HUES64 (cell line): ENCODE results near the gene ARMC7.
"Not testable (repeated sequence)": the region's sequence is repeated elsewhere in the genome, so short reads cannot be mapped to it uniquely, and the experiment has no call there.

Experiments
- H3K27ac ChIP-seq: 2 replicates; pipeline ENCODE4 v1.7.0; 2013; ENCODE audit warnings: low read depth, low read length, inconsistent platforms
- H3K27me3 ChIP-seq: 2 replicates; pipeline ENCODE4 v1.6.1; 2013; ENCODE audit warnings: mild to moderate bottlenecking, low read length; ENCODE audit not compliant: insufficient read depth
- H3K36me3 ChIP-seq: 2 replicates; pipeline ENCODE4 v1.6.1; 2013; ENCODE audit warnings: mild to moderate bottlenecking, low read length; ENCODE audit not compliant: insufficient read depth
- H3K4me1 ChIP-seq: 2 replicates; pipeline ENCODE4 v1.6.1; 2013; ENCODE audit warnings: mild to moderate bottlenecking, low read length, moderate library complexity; ENCODE audit not compliant: insufficient read depth
- H3K4me3 ChIP-seq: 2 replicates; pipeline ENCODE4 v1.5.1; 2013; ENCODE audit warnings: mild to moderate bottlenecking, low read length, moderate library complexity
- H3K9ac ChIP-seq: 2 replicates; pipeline ENCODE4 v1.6.1; 2013; ENCODE audit warnings: mild to moderate bottlenecking, low read depth, low read length
- H3K9me3 ChIP-seq: 2 replicates; pipeline ENCODE4 v1.6.1; 2013; ENCODE audit warnings: low read depth, low read length; ENCODE audit not compliant: insufficient read depth
- WGBS: fragments of 150-250, 120-280 bp; methylation state at CpG from one replicate; pipeline ENCODE4 v1.1.7; 2013; ENCODE audit warnings: missing lambda C conversion rate; 5-methylcytosine and 5-hydroxymethylcytosine counted together

The ARMC7 gene

GRCh38 chr17:75068750-75069149, 41.0 kb upstream of the ARMC7 start:
- Histone ChIP-seq H3K27ac (no peak overlapping the region), H3K9me3 (no peaks in the 10 kb centered on the region), H3K27me3 (no peaks in the 10 kb centered on the region), H3K36me3 (peaks cover 17% of the 10 kb centered on the region), H3K9ac (no peak overlapping the region), H3K4me1 (no peaks in the 10 kb centered on the region), H3K4me3 (no peak overlapping the region)
- 88% methylated on average over 8 of the region's 8 CpGs for WGBS

- Histone ChIP-seq H3K9me3 (no peaks in the 10 kb centered on the region), H3K4me3 (no peak overlapping the region), H3K27ac (no peak overlapping the region), H3K27me3 (no peaks in the 10 kb centered on the region), H3K9ac (no peak overlapping the region), H3K36me3 (peaks cover 6% of the 10 kb centered on the region), H3K4me1 (no peaks in the 10 kb centered on the region)
- WGBS: 94% methylated on average over 2 of the region's 2 CpGs
These were observed 40.0 kb upstream of the ARMC7 start for GRCh38 chr17:75069783-75070182.

DNA sequence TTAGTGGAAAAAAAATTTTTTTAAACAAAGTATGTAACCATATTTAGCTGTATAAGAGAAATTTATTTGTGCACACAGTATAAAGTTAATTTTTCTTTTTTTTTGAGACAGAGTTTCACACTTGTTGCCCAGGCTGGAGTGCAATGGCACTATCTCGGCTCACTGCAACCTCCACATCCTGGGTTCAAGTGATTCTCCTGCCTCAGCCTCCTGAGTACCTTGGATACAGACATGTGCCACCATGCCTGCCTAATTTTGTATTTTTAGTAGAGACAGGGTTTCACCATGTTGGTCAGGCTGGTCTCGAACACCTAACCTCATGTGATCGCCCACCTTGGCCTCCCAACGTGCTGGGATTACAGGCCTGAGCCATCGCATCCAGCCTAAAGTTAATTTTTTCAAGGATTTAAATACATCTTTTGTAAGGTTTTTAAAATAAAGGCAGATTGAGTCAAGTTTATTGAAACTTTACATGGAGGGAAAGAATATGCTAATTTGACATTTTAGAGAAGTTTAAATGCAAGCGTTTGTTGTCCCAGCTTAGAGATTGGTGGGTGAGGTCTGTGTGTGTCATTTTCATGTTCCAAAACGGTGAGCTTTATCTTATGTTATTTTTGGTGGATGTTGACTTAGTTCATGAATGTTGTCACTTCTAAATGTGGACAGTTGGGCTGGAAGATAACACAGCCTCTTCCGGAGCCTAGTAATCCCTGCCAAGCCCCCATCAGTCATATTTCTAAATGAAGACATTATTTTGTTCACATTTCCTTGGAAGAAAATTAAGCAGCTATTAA, 38.1 kb upstream of the ARMC7 start:
- H3K4me1 ChIP-seq, H3K4me3 ChIP-seq, H3K9me3 ChIP-seq, H3K27ac ChIP-seq, H3K27me3 ChIP-seq, H3K9ac ChIP-seq, H3K36me3 ChIP-seq: not testable (repeated sequence)
- WGBS: 94% methylated on average over 8 of the region's 8 CpGs

GRCh38 chr17:75072909-75073308, 36.9 kb upstream of the ARMC7 start:
- H3K4me3 ChIP-seq, H3K9ac ChIP-seq, H3K9me3 ChIP-seq, H3K4me1 ChIP-seq, H3K27ac ChIP-seq, H3K27me3 ChIP-seq, H3K36me3 ChIP-seq: not testable (repeated sequence)
- 96% methylated on average over 3 of the region's 5 CpGs for WGBS

- Histone ChIP-seq H3K9me3 (no peaks in the 10 kb centered on the region), H3K27ac (no peak overlapping the region), H3K4me3 (no peak overlapping the region), H3K36me3 (no peaks in the 10 kb centered on the region), H3K4me1 (peaks cover 6% of the 10 kb centered on the region; the same call in 1 of the 2 replicates), H3K9ac (no peak overlapping the region), H3K27me3 (no peaks in the 10 kb centered on the region)
- 95% methylated on average over 5 of the region's 5 CpGs for WGBS
These were observed 36.1 kb upstream of the ARMC7 start for GRCh38 chr17:75073618-75074047.

DNA sequence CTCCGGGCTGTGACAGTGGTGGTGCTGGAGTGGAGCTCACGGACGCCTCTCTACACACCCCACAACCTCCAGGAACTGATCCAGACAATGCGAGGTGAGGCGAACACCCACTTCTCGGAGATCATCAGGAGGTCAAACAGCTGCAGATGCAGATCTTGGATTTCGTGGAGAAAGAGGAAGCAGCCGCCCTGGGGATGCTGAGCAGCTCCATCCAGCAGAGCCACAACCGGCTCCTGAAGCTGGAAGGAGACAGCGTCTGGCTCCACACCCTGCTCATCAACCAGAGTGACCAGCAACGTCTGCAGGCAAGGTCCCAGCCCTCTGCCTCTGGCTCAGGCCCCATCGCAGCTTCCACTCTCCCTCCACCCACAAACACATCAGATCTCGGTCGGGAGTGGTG, 35.2 kb upstream of the ARMC7 start:
- peaks cover 10% of the 10 kb centered on the region; the same call in 1 of the 2 replicates for H3K4me1 ChIP-seq
- WGBS: 92% methylated on average over 14 of the region's 14 CpGs

GRCh38 chr17:75075597-75076336, 34.0 kb upstream of the ARMC7 start:
- Histone ChIP-seq H3K9ac (no peak overlapping the region), H3K4me3 (no peak overlapping the region), H3K27me3 (no peaks in the 10 kb centered on the region), H3K36me3 (no peaks in the 10 kb centered on the region), H3K4me1 (peaks cover 10% of the 10 kb centered on the region; the same call in 1 of the 2 replicates), H3K27ac (no peak overlapping the region), H3K9me3 (no peaks in the 10 kb centered on the region)
- 77% methylated on average over 4 of the region's 4 CpGs for WGBS

More for the DNA sequence above, 35.2 kb upstream of the ARMC7 start:
- no peaks in the 10 kb centered on the region for H3K36me3 ChIP-seq
- H3K4me3 ChIP-seq: no peak overlapping the region
- H3K9ac ChIP-seq: no peak overlapping the region
- no peaks in the 10 kb centered on the region for H3K27me3 ChIP-seq
- no peaks in the 10 kb centered on the region for H3K9me3 ChIP-seq
- H3K27ac ChIP-seq: no peak overlapping the region

GRCh38 chr17:75077072-75077495, 32.7 kb upstream of the ARMC7 start:
- 87% methylated on average over 30 of the region's 30 CpGs for WGBS
- Histone ChIP-seq H3K27ac (no peak overlapping the region), H3K9me3 (no peaks in the 10 kb centered on the region)

DNA sequence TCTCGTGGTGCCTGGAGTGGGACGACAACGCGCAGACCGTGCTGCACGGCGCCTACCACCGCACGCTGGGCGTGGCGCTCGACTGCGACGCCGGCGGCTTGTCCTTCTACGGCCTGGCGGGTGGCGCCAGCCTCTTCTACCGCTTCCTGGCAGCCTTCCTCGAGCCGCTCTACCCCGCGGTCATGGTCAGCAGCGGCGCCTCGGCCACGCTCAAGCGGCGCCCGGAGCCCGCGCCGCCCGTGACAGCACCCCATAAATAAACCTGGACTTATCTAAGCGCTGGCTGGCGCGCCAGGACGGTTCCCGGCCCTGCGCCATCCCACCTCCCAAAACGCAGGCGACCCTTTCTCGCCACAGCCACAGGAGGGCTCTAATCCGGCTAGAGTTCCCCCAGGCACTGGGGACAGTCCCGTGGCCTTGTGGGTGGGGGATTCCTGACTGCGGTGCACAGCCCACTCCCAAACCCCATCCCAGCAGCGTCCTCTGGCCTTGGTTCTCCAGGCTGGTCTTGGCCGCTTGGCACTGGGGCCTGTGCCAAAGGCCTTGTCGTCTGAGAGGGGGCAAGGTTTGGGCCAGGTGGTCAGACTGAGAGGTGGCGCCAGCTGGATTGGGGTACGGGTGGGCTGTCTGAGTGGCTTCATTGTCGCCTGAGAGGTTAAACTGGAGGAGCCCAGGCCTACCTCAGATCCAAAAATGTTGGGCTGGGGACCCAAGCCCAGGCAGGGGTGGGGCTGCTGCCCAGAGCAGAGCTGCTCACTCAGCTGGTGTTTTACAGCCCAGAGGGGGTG, 32.1 kb upstream of the ARMC7 start:
- Histone ChIP-seq H3K4me3 (no peak overlapping the region), H3K4me1 (peaks cover 12% of the 10 kb centered on the region; the same call in 1 of the 2 replicates), H3K27me3 (no peaks in the 10 kb centered on the region), H3K9me3 (no peaks in the 10 kb centered on the region), H3K36me3 (no peaks in the 10 kb centered on the region), H3K9ac (no peak overlapping the region), H3K27ac (no peak overlapping the region)
- WGBS: 92% methylated on average over 52 of the region's 53 CpGs

More at GRCh38 chr17:75077072-75077495, 32.7 kb upstream of the ARMC7 start:
- no peaks in the 10 kb centered on the region for H3K36me3 ChIP-seq
- no peak overlapping the region for H3K4me3 ChIP-seq
- peaks cover 10% of the 10 kb centered on the region; the same call in 1 of the 2 replicates for H3K4me1 ChIP-seq
- H3K9ac ChIP-seq: no peak overlapping the region
- H3K27me3 ChIP-seq: no peaks in the 10 kb centered on the region

GRCh38 chr17:75078284-75079022, 31.3 kb upstream of the ARMC7 start:
- peak overlapping the region; percentile 31; the same call in 1 of the 2 replicates for H3K27ac ChIP-seq
- H3K4me3 ChIP-seq: no peak overlapping the region
- no peaks in the 10 kb centered on the region for H3K27me3 ChIP-seq
- H3K9me3 ChIP-seq: no peaks in the 10 kb centered on the region
- 65% methylated on average over 17 of the region's 17 CpGs for WGBS
- H3K4me1 ChIP-seq: peaks cover 13% of the 10 kb centered on the region; the same call in 1 of the 2 replicates
- peak overlapping the region; percentile 42; the same call in 1 of the 2 replicates for H3K9ac ChIP-seq
- no peaks in the 10 kb centered on the region for H3K36me3 ChIP-seq
